Measurements from ENCODE around the gene PLRG1.

PLRG1 gene

GRCh38 chr4:154573190-154573870, 23.1 kb upstream of the PLRG1 start:
- no peak for DNase-seq

GRCh38 chr4:154569584-154569983, 19.4 kb upstream of the PLRG1 start:
- no peak for DNase-seq

GRCh38 chr4:154569028-154569427, 18.8 kb upstream of the PLRG1 start:
- no peak for DNase-seq

GRCh38 chr4:154566639-154567204, 16.5 kb upstream of the PLRG1 start:
- no peak for DNase-seq

GRCh38 chr4:154565704-154566103, 15.5 kb upstream of the PLRG1 start:
- no peak for DNase-seq

- no peak for DNase-seq
Measured at GRCh38 chr4:154564311-154564710, 14.1 kb upstream of the PLRG1 start.

- DNase-seq, result no peak
Measured at GRCh38 chr4:154562697-154563254, 12.6 kb upstream of the PLRG1 start, which contains the start of gene FGB. Gene FGB (plus strand): TSS chr4:154563011. CDS start chr4:154563019, 8 bp downstream.

- DNase-seq, result no peak
Measured at GRCh38 chr4:154560824-154561231, 10.6 kb upstream of the PLRG1 start.

GRCh38 chr4:154560419-154560801, 10.2 kb upstream of the PLRG1 start:
- no peak for DNase-seq

GRCh38 chr4:154559494-154560418, 9.6 kb upstream of the PLRG1 start:
- DNase-seq, result no peak

- DNase-seq, result no peak
Measured at GRCh38 chr4:154559141-154559493, 8.9 kb upstream of the PLRG1 start.

- no peak for DNase-seq
Measured at GRCh38 chr4:154551872-154552686, 1.9 kb upstream of the PLRG1 start.

- no peak for DNase-seq
Measured at GRCh38 chr4:154545689-154546088, 4.5 kb downstream of the PLRG1 start.

GRCh38 chr4:154542271-154542879, 7.8 kb downstream of the PLRG1 start:
- DNase-seq, result no peak

GRCh38 chr4:154534296-154534695, 15.9 kb downstream of the PLRG1 start:
- DNase-seq, result no peak

GRCh38 chr4:154529728-154530519, 20.3 kb downstream of the PLRG1 start:
- DNase-seq, result no peak

GRCh38 chr4:154528869-154529268, 21.3 kb downstream of the PLRG1 start:
- DNase-seq, result no peak

- no peak for DNase-seq
Measured at GRCh38 chr4:154527308-154527707, 22.9 kb downstream of the PLRG1 start.

GRCh38 chr4:154526151-154526550, 24.0 kb downstream of the PLRG1 start:
- DNase-seq, result no peak

- DNase-seq, result no peak
Measured at GRCh38 chr4:154521607-154522006, 28.6 kb downstream of the PLRG1 start.

GRCh38 chr4:154519214-154519613, 31.0 kb downstream of the PLRG1 start:
- no peak for DNase-seq
